Cortex of kidney (tissue), 1 donor: ENCODE results near the gene SLC5A9.
"Not testable (repeated sequence)": the region's sequence is repeated elsewhere in the genome, so short reads cannot be mapped to it uniquely, and the experiment has no call there.

ENCODE experiments used
- DNase-seq: peaks from one replicate; lab custom pipeline; 2025; lab: John Stamatoyannopoulos, UW

Gene SLC5A9

GRCh38 chr1:48214366-48214765 lies 8.2 kb upstream of the SLC5A9 start:
- DNase-seq = not testable (repeated sequence)

GRCh38 chr1:48214820-48215219 lies 7.7 kb upstream of the SLC5A9 start:
- DNase-seq = no peak

DNA sequence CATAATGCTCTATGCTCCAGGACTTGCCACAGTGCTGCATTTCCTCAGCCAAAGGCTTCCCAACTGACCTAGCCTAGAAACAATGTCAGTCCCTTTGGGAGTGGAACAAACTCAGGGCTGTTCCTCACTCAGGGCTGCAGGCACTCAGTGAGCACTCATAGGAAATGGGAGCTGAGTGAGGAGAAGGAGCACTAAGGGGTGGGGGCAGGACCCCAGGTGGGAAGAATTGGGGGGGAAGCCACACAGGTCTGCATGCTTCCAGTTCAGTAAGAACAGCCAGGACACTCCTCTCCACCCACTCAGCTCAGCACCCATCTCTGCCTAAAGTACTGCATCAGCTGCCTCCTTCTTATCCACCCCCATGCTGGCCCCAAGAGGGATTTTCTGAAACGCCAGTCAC lies 7.3 kb upstream of the SLC5A9 start:
- DNase-seq = no peak

- DNase-seq = no peak
Observed at GRCh38 chr1:48215889-48216288, 6.6 kb upstream of the SLC5A9 start.

DNA sequence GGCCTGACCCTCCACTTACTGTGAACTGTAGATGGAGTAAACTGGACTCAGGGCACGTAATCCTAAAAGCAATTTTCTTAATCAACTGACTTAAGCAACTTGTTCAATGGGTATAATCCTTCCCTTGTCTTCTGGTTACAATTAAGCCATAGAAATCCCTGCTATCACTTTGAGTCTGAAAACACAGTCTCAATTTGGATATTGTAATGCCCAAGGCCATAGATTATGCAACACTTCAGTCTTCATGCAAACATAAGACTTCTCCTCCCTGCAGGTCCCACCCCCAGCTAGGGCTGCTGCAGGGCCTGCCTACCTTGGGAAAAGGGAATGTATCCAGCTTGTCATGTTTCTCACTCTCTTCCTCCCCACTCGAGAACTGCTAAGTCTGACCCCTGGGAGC lies 6.2 kb upstream of the SLC5A9 start:
- no peak for DNase-seq

DNA sequence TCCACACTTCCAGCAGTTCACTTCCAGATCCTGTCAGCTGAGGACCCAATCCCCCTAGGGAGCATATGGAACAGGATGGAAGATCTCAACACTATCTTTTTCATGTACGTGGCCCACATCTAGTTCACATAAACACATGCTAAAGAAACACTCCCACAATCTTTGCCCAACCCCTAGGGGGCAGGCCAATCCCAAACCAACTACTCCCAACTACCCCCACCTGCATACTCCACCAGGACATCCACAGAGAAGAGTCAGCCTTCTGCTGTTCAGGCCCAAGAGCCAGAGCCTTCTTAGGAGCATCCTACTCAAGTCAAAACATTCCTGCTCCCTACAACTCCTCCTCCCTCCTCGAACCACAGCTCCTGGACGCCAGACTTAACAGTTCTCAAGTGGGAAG lies 5.6 kb upstream of the SLC5A9 start:
- DNase-seq = no peak

- no peak for DNase-seq
Observed at GRCh38 chr1:48217856-48218255, 4.7 kb upstream of the SLC5A9 start.

- DNase-seq = no peak
Observed at GRCh38 chr1:48219803-48220202, 2.7 kb upstream of the SLC5A9 start.

GRCh38 chr1:48221122-48221521 lies 1.4 kb upstream of the SLC5A9 start:
- no peak for DNase-seq

GRCh38 chr1:48221657-48222056 lies 859 bp upstream of the SLC5A9 start:
- DNase-seq = no peak

- DNase-seq = no peak
Observed at GRCh38 chr1:48223366-48224240, 1.1 kb downstream of the SLC5A9 start.

DNA sequence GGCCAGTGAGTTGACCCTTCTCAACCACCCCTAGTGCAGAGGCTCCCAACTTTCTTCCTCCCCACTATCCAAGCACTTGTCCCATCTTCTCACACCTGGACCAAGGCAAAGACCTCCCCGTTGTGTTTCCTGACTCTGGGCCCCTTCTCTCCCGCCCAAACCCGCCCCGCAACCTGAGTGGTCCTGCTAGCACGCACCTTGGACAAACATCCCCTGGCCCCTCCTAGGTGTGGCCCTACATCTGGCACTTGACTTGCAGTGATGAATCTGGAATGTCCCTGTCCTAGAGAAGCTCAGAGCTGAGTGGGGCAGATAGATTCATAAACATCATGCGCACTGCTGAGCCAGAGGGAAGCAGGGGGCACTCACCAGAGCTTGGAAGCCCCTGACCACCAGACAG lies 2.3 kb downstream of the SLC5A9 start:
- DNase-seq = no peak

DNA sequence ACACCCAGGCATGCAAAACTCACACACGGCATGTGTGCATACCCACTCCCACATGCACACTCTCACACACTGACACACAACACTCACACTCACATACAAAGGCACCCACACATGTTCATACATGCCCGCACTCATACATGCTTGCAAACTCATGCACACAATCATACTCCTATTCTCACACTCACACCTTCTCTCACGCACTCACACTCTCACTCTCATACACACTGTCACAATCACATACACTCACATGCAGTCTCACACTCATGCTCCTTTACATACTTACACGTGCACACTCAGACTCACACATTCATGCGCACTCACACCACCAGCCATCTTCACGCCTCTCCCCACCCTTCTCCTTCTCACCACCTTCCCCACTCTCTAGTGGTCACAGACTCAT lies 3.1 kb downstream of the SLC5A9 start:
- no peak for DNase-seq

DNA sequence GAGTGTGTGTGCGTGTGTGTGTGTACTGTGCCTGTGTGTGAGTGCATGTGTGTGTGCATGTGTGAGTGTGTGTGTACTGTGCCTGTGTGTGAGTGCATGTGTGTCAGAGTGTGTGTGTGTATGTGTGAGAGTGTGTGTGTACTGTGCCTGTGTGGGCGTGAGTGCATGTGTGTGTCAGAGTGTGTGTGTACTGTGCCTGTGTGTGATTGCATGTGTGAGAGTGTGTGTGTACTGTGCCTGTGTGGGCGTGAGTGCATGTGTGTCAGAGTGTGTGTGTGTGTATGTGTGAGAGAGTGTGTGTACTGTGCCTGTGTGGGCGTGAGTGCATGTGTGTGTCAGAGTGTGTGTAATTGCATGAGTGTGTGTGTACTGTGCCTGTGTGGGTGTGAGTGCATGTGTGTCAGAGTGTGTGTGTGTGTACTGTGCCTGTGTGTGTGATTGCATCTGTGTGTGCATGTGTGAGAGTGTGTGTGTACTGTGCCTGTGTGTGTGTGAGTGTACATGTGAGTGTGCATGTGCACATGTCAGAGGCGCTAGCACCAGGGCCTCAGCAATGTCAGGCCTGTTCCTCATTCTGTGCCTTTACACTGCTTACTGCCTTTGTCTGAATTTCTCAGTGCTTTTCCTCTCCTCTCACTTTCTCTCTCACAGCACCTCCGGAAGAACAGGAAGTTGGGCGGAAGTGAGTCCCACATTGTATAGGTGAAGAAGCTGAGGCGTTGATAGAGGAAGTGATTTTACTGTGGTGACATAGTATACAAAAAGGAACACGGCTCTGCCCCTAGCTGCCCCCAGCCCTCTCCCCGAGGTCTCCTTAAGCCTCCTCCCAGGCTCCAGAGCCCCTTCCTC lies 4.9 kb downstream of the SLC5A9 start:
- no peak for DNase-seq

- no peak for DNase-seq
Observed at GRCh38 chr1:48228156-48228555, 5.6 kb downstream of the SLC5A9 start.

DNA sequence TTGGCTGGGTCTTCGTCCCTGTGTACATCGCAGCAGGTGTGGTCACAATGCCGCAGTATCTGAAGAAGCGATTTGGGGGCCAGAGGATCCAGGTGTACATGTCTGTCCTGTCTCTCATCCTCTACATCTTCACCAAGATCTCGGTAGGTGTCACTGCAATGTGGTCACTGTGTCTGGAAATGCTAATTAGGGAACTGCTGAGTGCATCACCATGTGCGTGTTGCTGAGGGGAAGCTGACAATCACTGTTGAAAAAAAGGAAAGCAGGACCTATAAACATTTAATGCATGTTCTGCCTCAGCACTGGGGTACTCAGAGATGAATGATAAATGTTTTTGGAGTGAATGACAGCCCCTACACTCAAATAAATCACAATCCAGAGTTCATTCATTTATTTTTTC lies 6.8 kb downstream of the SLC5A9 start:
- DNase-seq = no peak

GRCh38 chr1:48230236-48230635 lies 7.7 kb downstream of the SLC5A9 start:
- no peak for DNase-seq

GRCh38 chr1:48232722-48233121 lies 10.2 kb downstream of the SLC5A9 start:
- no peak for DNase-seq

- no peak for DNase-seq
Observed at GRCh38 chr1:48233666-48234485, 11.4 kb downstream of the SLC5A9 start.

DNA sequence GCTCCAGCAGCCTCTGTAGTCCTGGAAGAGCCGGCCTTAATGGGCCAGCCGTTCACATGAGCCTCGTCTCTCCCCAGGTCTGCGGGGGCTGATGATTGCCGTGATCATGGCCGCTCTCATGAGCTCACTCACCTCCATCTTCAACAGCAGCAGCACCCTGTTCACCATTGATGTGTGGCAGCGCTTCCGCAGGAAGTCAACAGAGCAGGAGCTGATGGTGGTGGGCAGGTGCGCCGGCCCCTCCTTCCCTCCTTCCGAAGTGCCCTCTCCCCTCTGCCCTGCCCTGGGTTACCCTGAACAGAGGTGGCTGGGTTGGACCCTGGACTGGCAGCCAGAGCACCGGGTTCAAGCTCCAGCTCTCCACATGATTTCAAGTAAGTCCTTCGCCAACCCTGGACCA lies 13.1 kb downstream of the SLC5A9 start:
- DNase-seq = no peak

DNA sequence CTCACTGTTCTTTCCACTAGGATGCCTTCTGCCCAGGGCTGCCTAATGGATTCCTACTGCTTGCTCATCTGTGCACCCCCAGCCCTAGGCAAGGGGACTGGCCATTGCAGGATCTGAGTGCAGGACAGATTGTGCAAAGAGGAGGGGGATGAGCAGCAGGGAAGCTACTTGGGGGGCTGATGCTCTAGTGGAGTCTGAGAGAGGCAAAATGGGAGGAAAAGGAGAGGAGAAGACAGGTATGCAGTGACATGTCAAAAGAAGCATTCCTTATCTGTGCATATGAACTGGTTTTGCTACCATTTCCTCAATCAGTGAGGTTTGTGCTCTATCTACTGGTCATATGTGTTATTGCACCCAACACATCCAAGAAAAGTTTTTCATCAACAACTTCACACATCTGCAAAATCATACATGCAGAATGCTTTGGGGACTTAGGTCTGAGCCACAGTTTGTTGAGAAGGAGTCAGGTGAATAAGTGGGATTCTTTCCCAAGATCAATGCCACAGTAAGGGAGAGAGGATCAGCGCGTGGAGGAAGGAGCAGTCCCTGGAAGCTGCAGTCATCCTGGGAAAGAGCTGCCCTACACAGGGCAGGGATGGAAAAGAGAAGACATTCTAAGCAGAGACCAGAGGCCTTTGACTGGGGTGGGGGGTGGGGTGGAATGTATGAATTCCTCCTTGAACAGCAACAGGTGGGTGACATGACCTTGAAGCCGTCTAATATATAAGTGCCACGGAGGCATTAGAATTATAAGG lies 14.4 kb downstream of the SLC5A9 start:
- DNase-seq = no peak
